Muscle layer of colon (tissue), 2 donors: ENCODE results near the gene ATG14.
"Not testable (repeated sequence)": the region's sequence is repeated elsewhere in the genome, so short reads cannot be mapped to it uniquely, and the experiment has no call there.

Source experiments
- H3K27ac ChIP-seq: one replicate; pipeline ENCODE4 v1.7.0; 2013; ENCODE audit warnings: low read depth, mild to moderate bottlenecking, low read length, moderate library complexity
- H3K27me3 ChIP-seq, 2 donors: one replicate each; pipeline ENCODE4 v1.7.0; 2013; ENCODE audit warnings: low read length in 2 of 2, mild to moderate bottlenecking in 2 of 2; ENCODE audit not compliant: insufficient read depth in 2 of 2, control insufficient read depth in 1 of 2
- H3K36me3 ChIP-seq: one replicate; pipeline ENCODE4 v1.7.0; 2013; ENCODE audit warnings: mild to moderate bottlenecking, low read length; ENCODE audit not compliant: insufficient read depth
- H3K4me1 ChIP-seq: one replicate; pipeline ENCODE4 v1.7.0; 2013; ENCODE audit warnings: mild to moderate bottlenecking, low read length; ENCODE audit not compliant: insufficient read depth
- H3K4me3 ChIP-seq, 2 donors: one replicate each; pipeline ENCODE4 v1.7.0; 2013; ENCODE audit warnings: low read length in 2 of 2, low read depth in 1 of 2, mild to moderate bottlenecking in 1 of 2, moderate library complexity in 1 of 2
- H3K9ac ChIP-seq: one replicate; pipeline ENCODE4 v1.7.0; 2013; ENCODE audit warnings: low read length
- H3K9me3 ChIP-seq: one replicate; pipeline ENCODE4 v1.7.0; 2013; ENCODE audit warnings: mild to moderate bottlenecking, low read length
- donor health status: abdominal sarcoma.
- donor health status: Adenocarcinoma of cecum.

The ATG14 gene

GRCh38 chr14:55384536-55384935 is 27.1 kb downstream of the ATG14 start:
- H3K36me3 ChIP-seq, result peaks cover 47% of the 10 kb centered on the region
- H3K9ac ChIP-seq, result no peak overlapping the region
- H3K27ac ChIP-seq, result no peak overlapping the region
- no peak overlapping the region for H3K4me3 ChIP-seq
- H3K27me3 ChIP-seq, result no peaks in the 10 kb centered on the region
- no peaks in the 10 kb centered on the region for H3K4me1 ChIP-seq
- H3K9me3 ChIP-seq, result no peaks in the 10 kb centered on the region

DNA sequence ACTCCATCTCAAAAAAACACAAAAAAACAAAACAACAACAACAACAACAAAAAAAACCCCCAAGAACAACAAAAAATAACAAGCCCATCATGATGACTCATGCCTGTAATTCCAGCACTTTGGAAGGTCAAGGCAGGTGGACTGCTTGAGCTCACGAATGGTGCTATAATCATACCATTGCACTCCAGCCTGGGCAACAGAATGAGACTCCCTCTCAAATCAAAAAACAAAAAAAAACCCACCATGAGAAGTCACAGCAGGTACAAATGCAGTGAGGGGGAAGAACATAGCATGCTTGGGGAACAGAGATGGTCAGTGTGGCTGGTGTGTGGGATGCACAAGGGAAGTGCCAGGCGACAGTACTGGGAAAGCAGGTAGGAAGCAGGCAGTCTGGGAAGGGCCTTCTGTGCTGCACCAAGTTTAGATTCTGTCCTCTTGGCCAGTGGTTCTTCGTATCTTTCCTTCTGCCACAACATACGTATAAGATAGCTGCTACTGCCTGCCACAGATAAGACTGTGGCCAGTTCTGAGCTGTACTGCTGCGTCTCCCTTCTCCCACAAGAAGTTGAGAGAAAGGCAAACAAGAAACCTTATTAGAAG is 28.0 kb downstream of the ATG14 start:
- Histone ChIP-seq H3K27me3 (no peaks in the 10 kb centered on the region), H3K9ac (no peak overlapping the region), H3K9me3 (no peaks in the 10 kb centered on the region), H3K36me3 (peaks cover 51% of the 10 kb centered on the region), H3K4me1 (no peaks in the 10 kb centered on the region), H3K27ac (no peak overlapping the region), H3K4me3 (no peak overlapping the region)

DNA sequence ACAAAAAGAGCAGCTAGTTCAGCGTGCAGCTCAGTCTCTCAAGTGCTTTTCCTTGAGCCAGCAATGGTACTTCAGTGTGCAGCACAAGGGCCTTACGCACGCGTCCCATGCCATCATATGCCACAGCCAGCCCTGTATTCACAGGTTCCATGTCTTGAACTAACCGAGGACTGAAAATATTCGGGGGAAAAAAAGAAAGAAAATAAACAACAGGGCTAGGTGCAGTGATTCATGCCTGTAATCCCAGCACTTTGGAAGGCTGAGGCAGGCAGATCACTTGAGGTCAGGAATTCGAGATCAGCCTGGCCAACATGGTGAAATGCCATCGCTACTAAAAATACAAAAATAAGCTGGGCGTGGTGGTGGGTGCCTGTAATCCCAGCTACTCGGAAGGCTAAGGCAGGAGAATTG is 28.6 kb downstream of the ATG14 start:
- not testable (repeated sequence) for H3K27ac ChIP-seq, H3K4me1 ChIP-seq, H3K27me3 ChIP-seq, H3K4me3 ChIP-seq, H3K9ac ChIP-seq, H3K9me3 ChIP-seq
- H3K36me3 ChIP-seq, result peaks cover 57% of the 10 kb centered on the region

- H3K36me3 ChIP-seq, result peaks cover 59% of the 10 kb centered on the region
- no peak overlapping the region for H3K27ac ChIP-seq
- no peaks in the 10 kb centered on the region for H3K9me3 ChIP-seq
Observed at GRCh38 chr14:55382483-55382882, 29.1 kb downstream of the ATG14 start.

GRCh38 chr14:55381561-55381960 is 30.1 kb downstream of the ATG14 start:
- Histone ChIP-seq H3K36me3 (peaks cover 63% of the 10 kb centered on the region), H3K27me3 (no peaks in the 10 kb centered on the region), H3K9me3 (no peaks in the 10 kb centered on the region), H3K4me1 (no peaks in the 10 kb centered on the region), H3K27ac (no peak overlapping the region), H3K9ac (no peak overlapping the region), H3K4me3 (no peak overlapping the region)

More at GRCh38 chr14:55382483-55382882, 29.1 kb downstream of the ATG14 start:
- Histone ChIP-seq H3K9ac (no peak overlapping the region), H3K4me1 (no peaks in the 10 kb centered on the region), H3K27me3 (no peaks in the 10 kb centered on the region), H3K4me3 (no peak overlapping the region)

- Histone ChIP-seq H3K36me3 (peaks cover 63% of the 10 kb centered on the region), H3K9ac (no peak overlapping the region), H3K27ac (no peak overlapping the region), H3K4me1 (no peaks in the 10 kb centered on the region), H3K9me3 (no peaks in the 10 kb centered on the region), H3K27me3 (no peaks in the 10 kb centered on the region), H3K4me3 (no peak overlapping the region)
Observed at GRCh38 chr14:55381040-55381439, 30.6 kb downstream of the ATG14 start.

DNA sequence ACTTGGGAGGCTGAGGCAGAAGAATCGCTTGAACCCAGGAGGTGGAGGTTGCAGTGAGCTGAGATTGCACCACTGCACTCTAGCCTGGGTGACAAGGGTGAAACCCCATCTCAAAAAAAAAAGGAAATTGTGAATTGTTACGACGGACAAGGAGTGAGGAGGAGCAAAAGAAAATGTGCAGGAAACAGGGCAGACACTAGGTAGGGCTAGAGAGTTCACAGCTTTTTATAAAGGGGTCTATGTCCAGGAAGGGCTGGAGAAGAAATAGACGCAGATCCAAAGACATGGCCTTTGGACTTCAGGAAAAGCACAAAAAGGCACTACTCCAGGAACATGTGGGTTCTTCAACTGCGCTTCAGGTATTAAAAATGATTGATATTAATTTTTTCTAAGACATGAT is 34.4 kb downstream of the ATG14 start:
- Histone ChIP-seq H3K27me3 (no peaks in the 10 kb centered on the region), H3K9ac (no peak overlapping the region), H3K36me3 (peaks cover 63% of the 10 kb centered on the region), H3K4me1 (no peaks in the 10 kb centered on the region), H3K4me3 (no peak overlapping the region), H3K9me3 (no peaks in the 10 kb centered on the region), H3K27ac (no peak overlapping the region)

DNA sequence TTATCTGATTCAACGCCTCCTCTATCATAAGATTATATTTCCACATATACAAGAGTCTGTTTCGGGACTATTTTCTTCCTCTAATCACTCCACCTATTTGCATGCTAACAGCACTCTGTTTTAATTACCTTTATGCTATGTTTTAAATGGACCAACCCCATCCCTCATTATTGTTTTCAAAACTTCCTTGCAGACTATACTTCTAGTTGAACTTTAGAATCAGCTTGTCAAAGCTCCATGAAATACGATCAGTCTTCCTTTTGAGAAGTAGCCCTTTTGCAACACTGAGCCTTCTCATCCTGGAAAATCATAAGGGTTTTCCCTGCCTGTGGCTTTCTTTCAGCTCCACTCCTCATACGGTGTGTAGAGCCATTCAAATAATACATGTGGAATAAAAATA is 36.9 kb downstream of the ATG14 start:
- no peak overlapping the region for H3K27ac ChIP-seq

GRCh38 chr14:55373784-55374705 is 37.6 kb downstream of the ATG14 start:
- H3K9ac ChIP-seq, result no peak overlapping the region
- no peak overlapping the region for H3K27ac ChIP-seq
- H3K4me1 ChIP-seq, result no peaks in the 10 kb centered on the region
- no peaks in the 10 kb centered on the region for H3K27me3 ChIP-seq
- H3K9me3 ChIP-seq, result no peaks in the 10 kb centered on the region
- H3K36me3 ChIP-seq, result peaks cover 46% of the 10 kb centered on the region
- H3K4me3 ChIP-seq, result no peak overlapping the region

More for the DNA sequence above, 36.9 kb downstream of the ATG14 start:
- no peak overlapping the region for H3K9ac ChIP-seq
- no peaks in the 10 kb centered on the region for H3K9me3 ChIP-seq
- H3K36me3 ChIP-seq, result peaks cover 43% of the 10 kb centered on the region
- no peak overlapping the region for H3K4me3 ChIP-seq
- no peaks in the 10 kb centered on the region for H3K27me3 ChIP-seq
- no peaks in the 10 kb centered on the region for H3K4me1 ChIP-seq

DNA sequence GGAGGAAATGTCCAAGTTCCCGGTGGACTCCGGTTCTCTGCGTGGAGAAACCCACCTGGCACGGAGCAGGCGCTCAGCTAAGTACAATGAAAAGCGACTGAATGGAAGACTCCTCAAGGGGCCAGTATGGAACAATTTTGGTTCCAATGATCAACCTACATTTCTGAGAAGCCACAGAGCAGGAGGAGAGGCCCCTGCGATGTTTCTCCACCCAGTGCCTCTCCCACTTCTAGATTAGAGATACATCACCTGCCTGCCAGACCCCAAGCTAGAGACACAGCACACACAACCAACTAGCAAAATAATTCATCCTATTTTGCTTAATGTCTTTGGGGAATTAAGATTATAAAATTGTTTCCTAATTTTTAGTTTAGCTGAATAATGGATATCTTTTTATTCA is 38.8 kb downstream of the ATG14 start:
- Histone ChIP-seq H3K4me1 (no peaks in the 10 kb centered on the region), H3K36me3 (peaks cover 36% of the 10 kb centered on the region), H3K27me3 (no peaks in the 10 kb centered on the region), H3K9ac (no peak overlapping the region), H3K27ac (no peak overlapping the region), H3K9me3 (no peaks in the 10 kb centered on the region), H3K4me3 (no peak overlapping the region)

- H3K9me3 ChIP-seq, result no peaks in the 10 kb centered on the region
- H3K4me1 ChIP-seq, result no peaks in the 10 kb centered on the region
- H3K27ac ChIP-seq, result no peak overlapping the region
- no peak overlapping the region for H3K4me3 ChIP-seq
- no peak overlapping the region for H3K9ac ChIP-seq
- H3K36me3 ChIP-seq, result peaks cover 34% of the 10 kb centered on the region
- no peaks in the 10 kb centered on the region for H3K27me3 ChIP-seq
Observed at GRCh38 chr14:55372423-55372822, 39.2 kb downstream of the ATG14 start.
